WTC11 (cell line): ENCODE measurements around the gene STEAP1. TPM values are rescaled to one million over a fixed set of nuclear protein-coding genes. Genes with fewer than 3 reads are reported as not detected.

Source experiments
- FOXJ3 ChIP-seq: sonication (generic); formaldehyde crosslinking; IDR thresholded peaks from 2 replicates; pipeline ENCODE4 v1.9.0; 2021; ENCODE audit warnings: missing genetic modification reagents, mild to moderate bottlenecking, borderline replicate concordance
- FOXK1 ChIP-seq: sonication (generic); formaldehyde crosslinking; IDR thresholded peaks from 2 replicates; pipeline ENCODE4 v1.8.0; 2022; ENCODE audit warnings: mild to moderate bottlenecking, moderate library complexity, missing genetic modification reagents
- FOXP1 ChIP-seq: sonication (generic); formaldehyde crosslinking; IDR thresholded peaks from 2 replicates; pipeline ENCODE4 v1.8.0; 2022; ENCODE audit warnings: missing genetic modification reagents, mild to moderate bottlenecking, moderate library complexity, borderline replicate concordance
- GRHL2 ChIP-seq: fragments of 250-450 bp; sonication (Bioruptor Pico); IDR thresholded peaks from 2 replicates; pipeline ENCODE4 v1.8.0; 2022; ENCODE audit warnings: mild to moderate bottlenecking, moderate library complexity; ENCODE audit not compliant: insufficient replicate concordance, severe bottlenecking
- KAT7 ChIP-seq: sonication (generic); formaldehyde crosslinking; IDR thresholded peaks from 2 replicates; pipeline ENCODE4 v1.8.1; 2023; ENCODE audit warnings: missing genetic modification reagents, mild to moderate bottlenecking, borderline replicate concordance
- NFATC4 ChIP-seq: fragments of 250-450 bp; sonication (Bioruptor Pico); IDR thresholded peaks from 2 replicates; pipeline ENCODE4 v1.9.0; 2021; ENCODE audit warnings: mild to moderate bottlenecking
- NR2C2 ChIP-seq: sonication (generic); formaldehyde crosslinking; IDR thresholded peaks from 2 replicates; pipeline ENCODE4 v1.8.0; 2022; ENCODE audit warnings: mild to moderate bottlenecking, missing genetic modification reagents
- TCF7 ChIP-seq: sonication (generic); formaldehyde crosslinking; IDR thresholded peaks from 2 replicates; pipeline ENCODE4 v1.8.0; 2022; ENCODE audit warnings: mild to moderate bottlenecking, low read depth, missing genetic modification reagents, moderate library complexity
- ZNF121 ChIP-seq: sonication (generic); formaldehyde crosslinking; IDR thresholded peaks from 2 replicates; pipeline ENCODE4 v1.8.0; 2023; ENCODE audit warnings: missing genetic modification reagents
- ZNF138 ChIP-seq: sonication (generic); formaldehyde crosslinking; conservative IDR thresholded peaks from 2 replicates; pipeline ENCODE4 v1.8.1; 2022; ENCODE audit warnings: mild to moderate bottlenecking, moderate library complexity, missing genetic modification reagents
- ZNF219 ChIP-seq: sonication (generic); formaldehyde crosslinking; IDR thresholded peaks from 2 replicates; pipeline ENCODE4 v1.8.0; 2023; ENCODE audit warnings: missing genetic modification reagents, mild to moderate bottlenecking, borderline replicate concordance
- ZNF232 ChIP-seq: sonication (generic); formaldehyde crosslinking; IDR thresholded peaks from 2 replicates; pipeline ENCODE4 v1.8.0; 2022; ENCODE audit warnings: mild to moderate bottlenecking, missing genetic modification reagents
- total RNA-seq: library from RNA; stranded (reverse); gene quantifications from 3 replicates; pipeline ENCODE4 v1.2.3, GENCODE V29; 2021
- TF ChIP-seq, protein P1 (sequence below): sonication (generic); formaldehyde crosslinking; IDR thresholded peaks from 2 replicates; pipeline ENCODE4 v1.8.0; 2022; ENCODE audit warnings: mild to moderate bottlenecking, missing genetic modification reagents
- TF ChIP-seq, protein P2 (sequence below): sonication (generic); formaldehyde crosslinking; IDR thresholded peaks from 2 replicates; pipeline ENCODE4 v1.8.1; 2022; ENCODE audit warnings: mild to moderate bottlenecking, moderate library complexity, missing genetic modification reagents
- TF ChIP-seq, protein P3 (sequence below): sonication (generic); formaldehyde crosslinking; IDR thresholded peaks from 2 replicates; pipeline ENCODE4 v1.8.1; 2022; ENCODE audit warnings: low read depth, missing genetic modification reagents, borderline replicate concordance
- TF ChIP-seq, protein P4 (sequence below): sonication (generic); formaldehyde crosslinking; conservative IDR thresholded peaks from 2 replicates; pipeline ENCODE4 v1.8.1; 2023; ENCODE audit warnings: mild to moderate bottlenecking, low read depth, missing genetic modification reagents, moderate library complexity
- TF ChIP-seq, protein P5 (sequence below): sonication (generic); formaldehyde crosslinking; IDR thresholded peaks from 2 replicates; pipeline ENCODE4 v1.8.0; 2022; ENCODE audit warnings: missing genetic modification reagents
- TF ChIP-seq, protein P6 (sequence below): sonication (generic); formaldehyde crosslinking; IDR thresholded peaks from 2 replicates; pipeline ENCODE4 v1.8.1; 2022; ENCODE audit warnings: low read depth, mild to moderate bottlenecking, moderate library complexity, missing genetic modification reagents, borderline replicate concordance
- TF ChIP-seq, protein P7 (sequence below): sonication (generic); formaldehyde crosslinking; IDR thresholded peaks from 2 replicates; pipeline ENCODE4 v1.8.1; 2022; ENCODE audit warnings: missing genetic modification reagents, borderline replicate concordance
- TF ChIP-seq, protein P8 (sequence below): sonication (generic); formaldehyde crosslinking; IDR thresholded peaks from 2 replicates; pipeline ENCODE4 v1.8.1; 2023; ENCODE audit warnings: mild to moderate bottlenecking, missing genetic modification reagents, borderline replicate concordance

Gene STEAP1
- total RNA-seq, 1 experiment from 2014 or later, result 2.4 TPM

DNA sequence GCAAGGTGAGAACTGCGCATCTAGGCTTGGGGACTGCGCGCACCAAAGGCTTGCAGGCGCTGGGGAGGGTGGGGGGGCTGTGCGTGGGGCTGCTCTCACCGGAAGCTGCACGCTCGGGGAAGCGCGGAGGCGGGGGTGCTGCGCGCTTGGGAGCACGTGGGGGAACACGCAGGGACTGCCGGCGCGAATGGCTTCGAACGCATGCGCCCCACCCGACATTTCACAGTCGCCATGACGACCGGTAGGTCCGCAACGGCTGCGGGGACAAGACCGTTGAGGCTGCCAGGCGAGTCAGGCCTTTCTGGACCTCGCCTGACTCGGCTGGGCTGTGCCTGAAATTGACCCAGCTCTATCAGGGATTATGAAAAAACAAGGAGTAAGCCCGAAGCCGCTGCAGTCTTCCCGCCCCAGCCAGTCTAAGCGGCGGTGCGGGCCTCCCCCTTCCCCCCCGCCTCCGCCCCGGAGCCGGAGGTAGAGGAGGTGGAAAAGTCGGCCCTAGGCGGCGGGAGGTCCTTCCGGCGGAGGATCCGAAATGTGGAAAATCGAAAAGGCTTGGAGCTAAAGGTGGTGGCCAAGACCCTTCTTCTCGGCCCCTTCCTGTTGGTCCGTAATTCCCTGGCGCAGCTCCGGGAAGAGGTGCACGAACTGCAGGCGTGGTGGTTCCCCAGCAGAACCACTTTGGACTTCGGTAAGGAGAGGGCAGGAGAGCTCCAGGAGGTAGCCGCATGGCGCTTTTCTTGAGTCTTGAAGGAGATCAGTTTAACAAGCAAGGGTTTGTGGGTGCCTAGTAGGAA, 34.9 kb upstream of the STEAP1 start (continued):
- TF ChIP-seq, protein P1, sequence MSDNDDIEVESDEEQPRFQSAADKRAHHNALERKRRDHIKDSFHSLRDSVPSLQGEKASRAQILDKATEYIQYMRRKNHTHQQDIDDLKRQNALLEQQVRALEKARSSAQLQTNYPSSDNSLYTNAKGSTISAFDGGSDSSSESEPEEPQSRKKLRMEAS, result peak; percentile 61; the same call in 1 of the 2 replicates
- TF ChIP-seq ZNF219 (CRISPR knock-in tag) (no peak), ZNF138 (CRISPR knock-in tag) (no peak), FOXK1 (peak; percentile 52; the same call in 1 of the 2 replicates), KAT7 (CRISPR knock-in tag) (no peak), GRHL2 (CRISPR knock-in tag) (no peak), NR2C2 (CRISPR knock-in tag) (no peak), ZNF121 (CRISPR knock-in tag) (no peak), FOXP1 (CRISPR knock-in tag) (0 out of 2 replicates have a peak, but pooled peaks have one; percentile 28), ZNF232 (CRISPR knock-in tag) (no peak), NFATC4 (CRISPR knock-in tag) (no peak), TCF7 (CRISPR knock-in tag) (peak; percentile 33; the same call in 1 of the 2 replicates), FOXJ3 (CRISPR knock-in tag) (no peak)
- TF ChIP-seq, protein P2, sequence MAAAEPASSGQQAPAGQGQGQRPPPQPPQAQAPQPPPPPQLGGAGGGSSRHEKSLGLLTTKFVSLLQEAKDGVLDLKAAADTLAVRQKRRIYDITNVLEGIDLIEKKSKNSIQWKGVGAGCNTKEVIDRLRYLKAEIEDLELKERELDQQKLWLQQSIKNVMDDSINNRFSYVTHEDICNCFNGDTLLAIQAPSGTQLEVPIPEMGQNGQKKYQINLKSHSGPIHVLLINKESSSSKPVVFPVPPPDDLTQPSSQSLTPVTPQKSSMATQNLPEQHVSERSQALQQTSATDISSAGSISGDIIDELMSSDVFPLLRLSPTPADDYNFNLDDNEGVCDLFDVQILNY (CRISPR knock-in tag), result peak; percentile 56; the same call in 1 of the 2 replicates
- TF ChIP-seq, protein P3, sequence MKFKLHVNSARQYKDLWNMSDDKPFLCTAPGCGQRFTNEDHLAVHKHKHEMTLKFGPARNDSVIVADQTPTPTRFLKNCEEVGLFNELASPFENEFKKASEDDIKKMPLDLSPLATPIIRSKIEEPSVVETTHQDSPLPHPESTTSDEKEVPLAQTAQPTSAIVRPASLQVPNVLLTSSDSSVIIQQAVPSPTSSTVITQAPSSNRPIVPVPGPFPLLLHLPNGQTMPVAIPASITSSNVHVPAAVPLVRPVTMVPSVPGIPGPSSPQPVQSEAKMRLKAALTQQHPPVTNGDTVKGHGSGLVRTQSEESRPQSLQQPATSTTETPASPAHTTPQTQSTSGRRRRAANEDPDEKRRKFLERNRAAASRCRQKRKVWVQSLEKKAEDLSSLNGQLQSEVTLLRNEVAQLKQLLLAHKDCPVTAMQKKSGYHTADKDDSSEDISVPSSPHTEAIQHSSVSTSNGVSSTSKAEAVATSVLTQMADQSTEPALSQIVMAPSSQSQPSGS (CRISPR knock-in tag), result no peak
- TF ChIP-seq, protein P4, sequence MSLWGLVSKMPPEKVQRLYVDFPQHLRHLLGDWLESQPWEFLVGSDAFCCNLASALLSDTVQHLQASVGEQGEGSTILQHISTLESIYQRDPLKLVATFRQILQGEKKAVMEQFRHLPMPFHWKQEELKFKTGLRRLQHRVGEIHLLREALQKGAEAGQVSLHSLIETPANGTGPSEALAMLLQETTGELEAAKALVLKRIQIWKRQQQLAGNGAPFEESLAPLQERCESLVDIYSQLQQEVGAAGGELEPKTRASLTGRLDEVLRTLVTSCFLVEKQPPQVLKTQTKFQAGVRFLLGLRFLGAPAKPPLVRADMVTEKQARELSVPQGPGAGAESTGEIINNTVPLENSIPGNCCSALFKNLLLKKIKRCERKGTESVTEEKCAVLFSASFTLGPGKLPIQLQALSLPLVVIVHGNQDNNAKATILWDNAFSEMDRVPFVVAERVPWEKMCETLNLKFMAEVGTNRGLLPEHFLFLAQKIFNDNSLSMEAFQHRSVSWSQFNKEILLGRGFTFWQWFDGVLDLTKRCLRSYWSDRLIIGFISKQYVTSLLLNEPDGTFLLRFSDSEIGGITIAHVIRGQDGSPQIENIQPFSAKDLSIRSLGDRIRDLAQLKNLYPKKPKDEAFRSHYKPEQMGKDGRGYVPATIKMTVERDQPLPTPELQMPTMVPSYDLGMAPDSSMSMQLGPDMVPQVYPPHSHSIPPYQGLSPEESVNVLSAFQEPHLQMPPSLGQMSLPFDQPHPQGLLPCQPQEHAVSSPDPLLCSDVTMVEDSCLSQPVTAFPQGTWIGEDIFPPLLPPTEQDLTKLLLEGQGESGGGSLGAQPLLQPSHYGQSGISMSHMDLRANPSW (CRISPR knock-in tag), result no peak
- TF ChIP-seq, protein P5, sequence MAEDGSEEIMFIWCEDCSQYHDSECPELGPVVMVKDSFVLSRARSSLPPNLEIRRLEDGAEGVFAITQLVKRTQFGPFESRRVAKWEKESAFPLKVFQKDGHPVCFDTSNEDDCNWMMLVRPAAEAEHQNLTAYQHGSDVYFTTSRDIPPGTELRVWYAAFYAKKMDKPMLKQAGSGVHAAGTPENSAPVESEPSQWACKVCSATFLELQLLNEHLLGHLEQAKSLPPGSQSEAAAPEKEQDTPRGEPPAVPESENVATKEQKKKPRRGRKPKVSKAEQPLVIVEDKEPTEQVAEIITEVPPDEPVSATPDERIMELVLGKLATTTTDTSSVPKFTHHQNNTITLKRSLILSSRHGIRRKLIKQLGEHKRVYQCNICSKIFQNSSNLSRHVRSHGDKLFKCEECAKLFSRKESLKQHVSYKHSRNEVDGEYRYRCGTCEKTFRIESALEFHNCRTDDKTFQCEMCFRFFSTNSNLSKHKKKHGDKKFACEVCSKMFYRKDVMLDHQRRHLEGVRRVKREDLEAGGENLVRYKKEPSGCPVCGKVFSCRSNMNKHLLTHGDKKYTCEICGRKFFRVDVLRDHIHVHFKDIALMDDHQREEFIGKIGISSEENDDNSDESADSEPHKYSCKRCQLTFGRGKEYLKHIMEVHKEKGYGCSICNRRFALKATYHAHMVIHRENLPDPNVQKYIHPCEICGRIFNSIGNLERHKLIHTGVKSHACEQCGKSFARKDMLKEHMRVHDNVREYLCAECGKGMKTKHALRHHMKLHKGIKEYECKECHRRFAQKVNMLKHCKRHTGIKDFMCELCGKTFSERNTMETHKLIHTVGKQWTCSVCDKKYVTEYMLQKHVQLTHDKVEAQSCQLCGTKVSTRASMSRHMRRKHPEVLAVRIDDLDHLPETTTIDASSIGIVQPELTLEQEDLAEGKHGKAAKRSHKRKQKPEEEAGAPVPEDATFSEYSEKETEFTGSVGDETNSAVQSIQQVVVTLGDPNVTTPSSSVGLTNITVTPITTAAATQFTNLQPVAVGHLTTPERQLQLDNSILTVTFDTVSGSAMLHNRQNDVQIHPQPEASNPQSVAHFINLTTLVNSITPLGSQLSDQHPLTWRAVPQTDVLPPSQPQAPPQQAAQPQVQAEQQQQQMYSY (CRISPR knock-in tag), result no peak
- TF ChIP-seq, protein P6, sequence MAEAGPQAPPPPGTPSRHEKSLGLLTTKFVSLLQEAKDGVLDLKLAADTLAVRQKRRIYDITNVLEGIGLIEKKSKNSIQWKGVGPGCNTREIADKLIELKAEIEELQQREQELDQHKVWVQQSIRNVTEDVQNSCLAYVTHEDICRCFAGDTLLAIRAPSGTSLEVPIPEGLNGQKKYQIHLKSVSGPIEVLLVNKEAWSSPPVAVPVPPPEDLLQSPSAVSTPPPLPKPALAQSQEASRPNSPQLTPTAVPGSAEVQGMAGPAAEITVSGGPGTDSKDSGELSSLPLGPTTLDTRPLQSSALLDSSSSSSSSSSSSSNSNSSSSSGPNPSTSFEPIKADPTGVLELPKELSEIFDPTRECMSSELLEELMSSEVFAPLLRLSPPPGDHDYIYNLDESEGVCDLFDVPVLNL (CRISPR knock-in tag), result no peak
- TF ChIP-seq, protein P7, sequence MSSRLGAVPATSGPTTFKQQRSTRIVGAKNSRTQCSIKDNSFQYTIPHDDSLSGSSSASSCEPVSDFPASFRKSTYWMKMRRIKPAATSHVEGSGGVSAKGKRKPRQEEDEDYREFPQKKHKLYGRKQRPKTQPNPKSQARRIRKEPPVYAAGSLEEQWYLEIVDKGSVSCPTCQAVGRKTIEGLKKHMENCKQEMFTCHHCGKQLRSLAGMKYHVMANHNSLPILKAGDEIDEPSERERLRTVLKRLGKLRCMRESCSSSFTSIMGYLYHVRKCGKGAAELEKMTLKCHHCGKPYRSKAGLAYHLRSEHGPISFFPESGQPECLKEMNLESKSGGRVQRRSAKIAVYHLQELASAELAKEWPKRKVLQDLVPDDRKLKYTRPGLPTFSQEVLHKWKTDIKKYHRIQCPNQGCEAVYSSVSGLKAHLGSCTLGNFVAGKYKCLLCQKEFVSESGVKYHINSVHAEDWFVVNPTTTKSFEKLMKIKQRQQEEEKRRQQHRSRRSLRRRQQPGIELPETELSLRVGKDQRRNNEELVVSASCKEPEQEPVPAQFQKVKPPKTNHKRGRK (CRISPR knock-in tag), result no peak
- TF ChIP-seq, protein P8, sequence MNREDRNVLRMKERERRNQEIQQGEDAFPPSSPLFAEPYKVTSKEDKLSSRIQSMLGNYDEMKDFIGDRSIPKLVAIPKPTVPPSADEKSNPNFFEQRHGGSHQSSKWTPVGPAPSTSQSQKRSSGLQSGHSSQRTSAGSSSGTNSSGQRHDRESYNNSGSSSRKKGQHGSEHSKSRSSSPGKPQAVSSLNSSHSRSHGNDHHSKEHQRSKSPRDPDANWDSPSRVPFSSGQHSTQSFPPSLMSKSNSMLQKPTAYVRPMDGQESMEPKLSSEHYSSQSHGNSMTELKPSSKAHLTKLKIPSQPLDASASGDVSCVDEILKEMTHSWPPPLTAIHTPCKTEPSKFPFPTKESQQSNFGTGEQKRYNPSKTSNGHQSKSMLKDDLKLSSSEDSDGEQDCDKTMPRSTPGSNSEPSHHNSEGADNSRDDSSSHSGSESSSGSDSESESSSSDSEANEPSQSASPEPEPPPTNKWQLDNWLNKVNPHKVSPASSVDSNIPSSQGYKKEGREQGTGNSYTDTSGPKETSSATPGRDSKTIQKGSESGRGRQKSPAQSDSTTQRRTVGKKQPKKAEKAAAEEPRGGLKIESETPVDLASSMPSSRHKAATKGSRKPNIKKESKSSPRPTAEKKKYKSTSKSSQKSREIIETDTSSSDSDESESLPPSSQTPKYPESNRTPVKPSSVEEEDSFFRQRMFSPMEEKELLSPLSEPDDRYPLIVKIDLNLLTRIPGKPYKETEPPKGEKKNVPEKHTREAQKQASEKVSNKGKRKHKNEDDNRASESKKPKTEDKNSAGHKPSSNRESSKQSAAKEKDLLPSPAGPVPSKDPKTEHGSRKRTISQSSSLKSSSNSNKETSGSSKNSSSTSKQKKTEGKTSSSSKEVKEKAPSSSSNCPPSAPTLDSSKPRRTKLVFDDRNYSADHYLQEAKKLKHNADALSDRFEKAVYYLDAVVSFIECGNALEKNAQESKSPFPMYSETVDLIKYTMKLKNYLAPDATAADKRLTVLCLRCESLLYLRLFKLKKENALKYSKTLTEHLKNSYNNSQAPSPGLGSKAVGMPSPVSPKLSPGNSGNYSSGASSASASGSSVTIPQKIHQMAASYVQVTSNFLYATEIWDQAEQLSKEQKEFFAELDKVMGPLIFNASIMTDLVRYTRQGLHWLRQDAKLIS (CRISPR knock-in tag), result no peak
